ENCODE data around the gene ITPKC.

- no peak for TF ChIP-seq CTCF (conservative IDR thresholded peaks at IDR 0.05; ENCODE audit: low read length)
- TF ChIP-seq EZH2phosphoT487 (IDR thresholded peaks at IDR 0.05; ENCODE audit: borderline replicate concordance) = no peak
Observed at GRCh38 chr19:40697007-40697406, 19.9 kb upstream of the ITPKC start.
